Right renal pelvis (tissue), 4 donors: Measurements from ENCODE around the gene ATP2C2. TPM values are rescaled to one million over a fixed set of nuclear protein-coding genes. Genes with fewer than 3 reads are reported as not detected.
"Not testable (repeated sequence)": the region's sequence is repeated elsewhere in the genome, so short reads cannot be mapped to it uniquely, and the experiment has no call there.

Experiments used
- DNase-seq, 4 donors: peaks; one replicate each; pipeline ENCODE4 v3.0.0-alpha.2; 2013; ENCODE audit warnings: low read depth in 4 of 4, low spot score in 3 of 4, missing footprints in 1 of 4
- polyA plus RNA-seq, 4 donors: library from polyadenylated mRNA; unstranded; fragments of 120-200 nt; gene quantifications; one replicate each; pipeline ENCODE4 v1.2.1, GENCODE V29; 2013; ENCODE audit not compliant: insufficient read length in 4 of 4

The ATP2C2 gene
- polyA plus RNA-seq, 4 donors = 0.45 to 1.5 (median 0.85) TPM

GRCh38 chr16:84392031-84392360 is 23.7 kb downstream of the ATP2C2 start:
- DNase-seq = no peak

- DNase-seq = peak in 1 of 4 donors; percentile 12
These were observed 27.7 kb downstream of the ATP2C2 start for GRCh38 chr16:84396082-84396481.

- peak in 3 of 4 donors; percentile 15 to 25 (median 24) for DNase-seq
These were observed 28.2 kb downstream of the ATP2C2 start for GRCh38 chr16:84396537-84397008.

- DNase-seq = no peak
These were observed 28.8 kb downstream of the ATP2C2 start for GRCh38 chr16:84397090-84397489.

DNA sequence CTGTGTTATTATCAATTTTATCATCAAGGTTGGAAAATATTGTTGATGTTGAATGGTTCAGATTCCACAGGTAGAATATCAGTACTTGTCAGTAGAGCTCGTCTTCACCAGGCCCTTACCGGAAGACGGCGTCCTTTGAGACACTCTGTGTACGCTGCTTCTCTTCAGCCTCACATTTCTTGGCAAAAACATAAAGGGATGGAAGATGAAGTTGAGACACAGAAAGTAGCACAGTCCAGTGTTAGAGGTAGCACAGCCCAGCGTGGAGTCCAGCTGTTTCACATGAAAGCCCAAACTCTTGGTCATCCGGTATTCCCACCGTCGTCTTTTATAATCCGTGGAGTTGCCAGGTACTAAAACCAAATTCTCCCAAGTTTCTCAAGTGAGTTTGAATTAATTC is 30.4 kb downstream of the ATP2C2 start:
- DNase-seq = no peak

DNA sequence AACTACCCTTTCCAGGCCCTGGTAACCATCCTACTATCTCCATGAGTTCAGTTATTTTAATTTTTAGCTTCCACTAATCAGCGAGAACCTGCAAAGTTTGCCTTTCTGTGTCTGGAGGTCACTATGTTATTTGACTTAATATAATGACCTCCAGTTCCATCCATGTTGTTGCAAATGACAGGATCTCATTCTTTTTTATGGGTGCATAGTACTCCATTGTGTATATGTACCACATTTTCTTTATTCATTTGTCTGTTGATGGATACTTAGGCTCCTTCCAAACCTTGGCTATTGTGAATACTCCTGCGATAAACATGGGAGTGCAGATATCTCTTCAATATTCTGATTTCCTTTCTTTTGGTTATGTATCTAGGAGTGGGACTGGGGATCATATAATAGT is 31.6 kb downstream of the ATP2C2 start:
- not testable (repeated sequence) for DNase-seq

- not testable (repeated sequence) for DNase-seq
These were observed 35.1 kb downstream of the ATP2C2 start for GRCh38 chr16:84403435-84403834.

DNA sequence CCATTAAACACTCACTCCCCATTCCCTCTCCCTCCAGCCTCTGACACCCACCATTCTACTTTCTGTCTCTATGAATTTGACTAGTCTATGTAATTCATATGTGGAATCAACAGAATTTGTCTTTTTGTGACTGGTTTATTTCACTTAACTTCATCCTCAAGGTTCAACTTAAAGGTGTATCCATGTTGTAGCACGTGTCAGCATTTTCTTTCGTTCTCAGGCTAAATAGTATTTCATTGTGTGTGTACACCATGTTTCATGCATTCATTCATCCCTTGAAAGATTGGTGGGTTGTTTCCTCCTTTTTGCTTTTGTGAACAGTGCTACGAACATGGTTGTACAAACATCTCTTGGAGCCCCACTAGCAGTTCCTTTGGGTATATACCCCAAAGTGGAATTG is 36.0 kb downstream of the ATP2C2 start:
- DNase-seq = no peak

GRCh38 chr16:84404936-84405639 is 36.8 kb downstream of the ATP2C2 start:
- no peak for DNase-seq

- no peak for DNase-seq
These were observed 37.9 kb downstream of the ATP2C2 start for GRCh38 chr16:84406006-84406963.

- no peak for DNase-seq
These were observed 39.4 kb downstream of the ATP2C2 start for GRCh38 chr16:84407588-84408313.

- no peak for DNase-seq
These were observed 40.0 kb downstream of the ATP2C2 start for GRCh38 chr16:84408314-84408690.

DNA sequence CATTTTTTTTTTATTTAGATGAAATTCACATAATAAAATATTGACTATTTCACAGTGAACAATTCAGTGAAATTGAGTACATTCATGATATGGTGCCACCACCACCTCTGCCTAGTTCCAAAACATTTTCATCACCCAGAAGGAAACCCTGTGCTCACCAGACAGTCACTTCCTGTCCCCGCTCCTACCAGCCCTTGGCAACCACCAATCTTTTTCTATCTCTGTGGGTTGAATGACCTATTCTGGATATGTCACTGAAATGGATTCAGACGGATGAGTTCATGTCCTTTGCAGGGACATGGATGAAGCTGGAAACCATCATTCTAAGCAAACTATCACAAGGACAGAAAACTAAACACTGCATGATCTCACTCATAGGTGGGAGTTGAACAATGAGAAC is 40.5 kb downstream of the ATP2C2 start:
- DNase-seq = no peak

DNA sequence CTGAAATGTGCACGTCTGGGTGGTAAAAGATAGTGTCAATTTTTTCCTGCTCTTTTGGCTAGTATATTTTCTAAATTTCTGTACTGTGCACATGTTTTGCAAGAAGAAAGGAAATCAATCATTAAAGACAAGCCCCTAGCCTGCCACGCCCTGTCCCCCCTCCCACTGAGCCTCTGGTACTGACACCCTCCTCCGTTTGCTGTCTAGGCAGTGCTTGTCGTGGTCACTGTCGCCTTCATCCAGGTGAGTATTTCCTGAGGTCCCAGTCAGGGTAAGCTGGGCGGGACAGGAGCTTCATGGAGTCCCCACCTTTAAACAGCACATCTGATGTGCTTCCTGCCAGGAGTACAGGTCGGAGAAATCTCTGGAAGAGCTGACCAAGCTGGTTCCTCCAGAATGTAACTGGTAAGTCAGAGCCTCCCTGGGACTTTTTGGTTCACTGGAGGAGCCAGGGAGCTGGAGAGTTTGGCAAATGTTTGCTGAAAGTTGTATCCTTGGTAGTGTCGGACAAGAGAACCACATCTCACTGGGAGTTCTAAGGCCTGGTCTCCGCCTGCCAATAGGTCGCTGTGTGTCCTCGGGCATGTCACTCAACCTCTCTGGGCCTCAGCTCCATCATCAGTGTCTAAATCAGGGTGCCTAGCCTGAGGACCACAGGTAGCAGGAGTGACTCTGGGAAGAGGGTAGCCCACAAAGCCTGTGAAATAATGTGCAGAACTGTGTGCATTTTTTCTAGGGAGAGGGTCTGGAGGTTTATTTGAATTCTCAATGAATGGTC is 42.2 kb downstream of the ATP2C2 start:
- no peak for DNase-seq

- no peak for DNase-seq
These were observed 43.4 kb downstream of the ATP2C2 start for GRCh38 chr16:84411768-84412167.

DNA sequence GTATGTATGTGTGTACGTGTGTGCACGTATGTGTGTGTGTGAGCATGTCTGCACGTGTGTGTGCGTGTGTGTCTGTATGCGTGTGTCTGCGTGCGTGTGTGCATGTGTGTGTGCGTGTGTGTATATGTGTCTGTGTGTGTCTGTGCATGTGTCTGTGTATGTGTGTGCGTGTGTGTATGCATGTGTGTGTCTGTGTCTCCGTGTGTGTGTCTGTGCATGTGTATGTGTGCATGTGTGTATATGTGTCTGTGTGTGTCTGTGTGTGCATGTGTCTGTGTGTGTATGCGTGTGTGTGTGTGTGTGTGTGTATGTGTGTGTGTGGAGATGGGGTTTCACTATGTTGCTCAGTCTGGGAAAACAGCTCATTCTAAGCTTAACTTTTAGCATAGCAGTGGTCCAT is 43.9 kb downstream of the ATP2C2 start:
- no peak for DNase-seq

DNA sequence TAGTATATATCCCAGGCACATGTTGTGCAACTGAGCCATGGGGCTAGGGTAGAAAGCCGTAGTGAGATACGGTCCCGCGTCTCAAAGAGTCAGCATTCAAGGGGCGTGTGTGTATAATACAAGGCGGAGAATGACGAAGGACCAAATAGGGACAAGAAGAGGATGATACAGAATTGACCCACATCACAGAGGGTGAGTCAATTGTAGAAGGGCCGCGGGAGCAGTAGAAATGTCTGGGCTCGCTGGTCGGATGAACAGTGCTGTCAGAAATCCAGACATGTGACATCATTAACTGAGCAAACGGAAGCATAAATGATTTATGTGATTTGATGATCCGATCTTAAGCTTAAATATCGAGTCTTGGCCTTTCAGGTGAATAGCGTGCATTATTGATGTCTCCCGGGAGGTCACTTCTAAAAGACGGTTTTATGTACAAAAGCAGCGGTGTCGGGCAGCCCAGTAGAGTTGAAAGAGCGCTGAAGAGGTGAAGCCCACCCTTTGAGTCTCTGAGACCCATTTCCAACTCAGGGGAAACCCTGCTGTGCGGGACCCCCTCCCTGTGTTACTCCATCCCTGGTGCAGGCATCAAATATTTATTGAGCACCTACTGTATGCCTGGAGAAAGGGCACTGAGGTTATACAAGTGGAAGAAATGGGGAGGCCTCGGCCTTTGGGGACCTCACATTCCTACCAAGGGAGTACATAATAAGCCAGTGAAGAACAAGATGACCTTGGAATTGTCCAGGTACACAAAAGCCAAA is 45.1 kb downstream of the ATP2C2 start:
- DNase-seq = no peak

GRCh38 chr16:84414789-84415326 is 46.5 kb downstream of the ATP2C2 start:
- no peak for DNase-seq
